PFSK-1 (cell line): ENCODE measurements around the gene LILRB3.

Source experiments
- POLR2AphosphoS5 ChIP-seq: IDR thresholded peaks from 2 replicates; pipeline ENCODE4 v1.6.1; 2012; ENCODE audit warnings: low read depth, mild to moderate bottlenecking, control low read depth, low read length, moderate library complexity
- SIN3A ChIP-seq: IDR thresholded peaks from 2 replicates; pipeline ENCODE4 v1.6.1; 2012; ENCODE audit warnings: mild to moderate bottlenecking, low read length, moderate library complexity, borderline replicate concordance; ENCODE audit not compliant: insufficient read depth
- TAF1 ChIP-seq: IDR thresholded peaks from 2 replicates; pipeline ENCODE4 v1.6.1; 2012; ENCODE audit warnings: low read length, control low read depth, borderline replicate concordance; ENCODE audit not compliant: insufficient read depth
- TF ChIP-seq, protein P1 (sequence below), 2 experiments: IDR thresholded peaks; 2 replicates each; pipeline versions ENCODE4 v1.6.1 to v1.8.0; 2011 to 2012; ENCODE audit warnings: low read depth in 2 of 2, low read length in 2 of 2, control low read depth in 1 of 2, inconsistent platforms in 1 of 2, mild to moderate bottlenecking in 1 of 2, moderate library complexity in 1 of 2; ENCODE audit not compliant: insufficient read depth in 1 of 2

DNA sequence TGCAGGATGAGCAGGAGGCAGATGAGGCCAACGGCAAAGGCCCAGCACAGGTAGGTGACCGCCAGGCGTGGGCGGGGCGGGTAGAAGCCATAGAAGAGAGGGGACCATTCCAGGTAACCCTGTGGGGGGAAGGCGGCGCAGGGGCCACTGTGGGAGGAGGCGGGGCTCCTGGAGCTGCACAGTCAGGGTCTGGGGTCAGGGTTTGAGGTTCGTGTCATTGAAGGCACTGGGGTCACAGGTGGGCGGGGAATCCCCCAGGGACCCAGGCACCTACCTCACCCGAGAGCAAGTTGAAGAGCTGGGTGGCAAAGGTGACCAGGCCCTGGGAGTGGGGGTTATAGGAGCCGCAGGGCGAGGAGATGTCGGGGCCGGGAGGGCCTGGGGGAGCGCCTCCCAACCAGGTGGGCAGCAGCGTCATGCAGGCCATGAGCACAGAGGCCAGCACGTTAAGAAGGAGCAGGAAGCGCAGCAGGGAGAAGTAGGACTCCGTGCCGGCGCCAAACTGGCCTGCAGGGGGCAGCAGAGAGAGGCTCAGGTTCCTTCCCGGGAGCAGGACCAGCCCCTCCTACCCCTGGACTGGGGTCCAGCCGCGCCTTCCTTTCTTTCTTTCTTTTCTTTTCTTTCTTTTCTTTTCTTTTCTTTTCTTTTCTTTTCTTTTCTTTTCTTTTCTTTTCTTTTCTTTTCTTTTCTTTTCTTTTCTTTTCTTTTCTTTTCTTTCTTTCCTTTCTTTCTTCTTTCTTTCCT is 54.5 kb downstream of the LILRB3 start:
- TF ChIP-seq TAF1 (no peak), POLR2AphosphoS5 (no peak), SIN3A (no peak)
- TF ChIP-seq, protein P1, sequence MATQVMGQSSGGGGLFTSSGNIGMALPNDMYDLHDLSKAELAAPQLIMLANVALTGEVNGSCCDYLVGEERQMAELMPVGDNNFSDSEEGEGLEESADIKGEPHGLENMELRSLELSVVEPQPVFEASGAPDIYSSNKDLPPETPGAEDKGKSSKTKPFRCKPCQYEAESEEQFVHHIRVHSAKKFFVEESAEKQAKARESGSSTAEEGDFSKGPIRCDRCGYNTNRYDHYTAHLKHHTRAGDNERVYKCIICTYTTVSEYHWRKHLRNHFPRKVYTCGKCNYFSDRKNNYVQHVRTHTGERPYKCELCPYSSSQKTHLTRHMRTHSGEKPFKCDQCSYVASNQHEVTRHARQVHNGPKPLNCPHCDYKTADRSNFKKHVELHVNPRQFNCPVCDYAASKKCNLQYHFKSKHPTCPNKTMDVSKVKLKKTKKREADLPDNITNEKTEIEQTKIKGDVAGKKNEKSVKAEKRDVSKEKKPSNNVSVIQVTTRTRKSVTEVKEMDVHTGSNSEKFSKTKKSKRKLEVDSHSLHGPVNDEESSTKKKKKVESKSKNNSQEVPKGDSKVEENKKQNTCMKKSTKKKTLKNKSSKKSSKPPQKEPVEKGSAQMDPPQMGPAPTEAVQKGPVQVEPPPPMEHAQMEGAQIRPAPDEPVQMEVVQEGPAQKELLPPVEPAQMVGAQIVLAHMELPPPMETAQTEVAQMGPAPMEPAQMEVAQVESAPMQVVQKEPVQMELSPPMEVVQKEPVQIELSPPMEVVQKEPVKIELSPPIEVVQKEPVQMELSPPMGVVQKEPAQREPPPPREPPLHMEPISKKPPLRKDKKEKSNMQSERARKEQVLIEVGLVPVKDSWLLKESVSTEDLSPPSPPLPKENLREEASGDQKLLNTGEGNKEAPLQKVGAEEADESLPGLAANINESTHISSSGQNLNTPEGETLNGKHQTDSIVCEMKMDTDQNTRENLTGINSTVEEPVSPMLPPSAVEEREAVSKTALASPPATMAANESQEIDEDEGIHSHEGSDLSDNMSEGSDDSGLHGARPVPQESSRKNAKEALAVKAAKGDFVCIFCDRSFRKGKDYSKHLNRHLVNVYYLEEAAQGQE (IDR thresholded peaks at IDR 0.05; ENCODE audit: insufficient read depth in 1 of 2, low read depth in 2 of 2, low read length in 2 of 2): no peak
